Inflammatory macrophage (primary cell): ENCODE data around the gene ZP2.
A peak's percentile ranks its signal among the peaks of the same experiment; 100 is the strongest.
"Not testable (repeated sequence)": the region's sequence is repeated elsewhere in the genome, so short reads cannot be mapped to it uniquely, and the experiment has no call there.

Experiments
- DNase-seq, 2 donors: peaks; one replicate each; pipeline ENCODE4 v3.0.0-alpha.2; 2020 to 2022
- total RNA-seq, 18 experiments: gene quantifications; one replicate each; lab custom pipeline; 2026; ENCODE audit warnings: mixed read lengths in 6 of 18, inconsistent platforms in 2 of 18; lab: John Stamatoyannopoulos, UW

The ZP2 gene
- total RNA-seq, result 0 to 0.10 (median 0) reads per million in 18 experiments

DNA sequence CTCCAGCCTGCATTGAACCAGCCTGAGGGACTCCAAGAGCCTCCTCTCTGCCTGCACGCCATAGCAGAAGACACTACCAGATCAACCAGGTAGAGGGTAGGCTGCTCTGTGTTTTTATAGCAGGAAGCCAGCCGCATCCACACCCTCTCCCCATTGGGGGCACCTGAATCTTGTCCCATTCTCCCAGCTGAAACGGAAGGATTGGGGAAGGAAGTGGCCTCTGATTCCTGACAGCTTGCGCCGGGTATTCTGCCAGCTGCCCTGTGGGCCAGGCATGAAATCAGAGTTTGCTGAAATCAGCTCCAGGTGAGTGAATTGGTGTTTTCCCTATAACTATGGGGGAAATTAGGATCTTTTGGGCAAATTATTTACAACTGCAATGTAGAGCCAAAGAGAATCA lies at the start of gene ZP2:
Gene ZP2, minus strand, starts transcription at position 89 of the 400 bp plus-strand sequence. Its CDS starts 27 bp downstream, at position 62.
- DNase-seq, result no peak

- no peak for DNase-seq
Observed at GRCh38 chr16:21257284-21257683, 45.9 kb upstream of the ZP2 start.

- no peak for DNase-seq
Observed at GRCh38 chr16:21256636-21257035, 45.3 kb upstream of the ZP2 start.

DNA sequence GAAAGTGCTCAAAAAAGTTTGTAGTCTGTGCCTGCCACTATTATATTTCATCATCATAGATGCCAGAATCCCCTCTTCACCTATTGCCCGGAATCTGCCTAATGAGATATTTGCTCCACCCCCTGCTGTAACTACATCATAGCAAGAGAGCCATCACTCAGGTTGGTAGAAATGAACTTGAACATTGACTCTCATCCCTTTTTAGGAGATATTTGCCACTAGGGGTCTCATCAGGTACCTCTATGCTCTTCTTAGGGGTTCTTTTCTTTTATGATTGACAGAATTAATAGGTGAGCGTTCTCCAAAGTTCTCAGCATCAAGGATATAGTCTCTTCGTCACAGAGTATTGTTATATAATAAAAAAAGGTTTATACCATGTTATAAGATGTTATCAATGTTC lies 42.1 kb upstream of the ZP2 start:
- no peak for DNase-seq

- DNase-seq, result no peak
Observed at GRCh38 chr16:21250072-21250923, 38.9 kb upstream of the ZP2 start.

- DNase-seq, result not testable (repeated sequence)
Observed at GRCh38 chr16:21248179-21248578, 36.8 kb upstream of the ZP2 start.

GRCh38 chr16:21244518-21245215 lies 33.3 kb upstream of the ZP2 start:
- no peak for DNase-seq

GRCh38 chr16:21242756-21243155 lies 31.4 kb upstream of the ZP2 start:
- DNase-seq, result no peak

GRCh38 chr16:21239646-21240045 lies 28.3 kb upstream of the ZP2 start:
- DNase-seq, result no peak

DNA sequence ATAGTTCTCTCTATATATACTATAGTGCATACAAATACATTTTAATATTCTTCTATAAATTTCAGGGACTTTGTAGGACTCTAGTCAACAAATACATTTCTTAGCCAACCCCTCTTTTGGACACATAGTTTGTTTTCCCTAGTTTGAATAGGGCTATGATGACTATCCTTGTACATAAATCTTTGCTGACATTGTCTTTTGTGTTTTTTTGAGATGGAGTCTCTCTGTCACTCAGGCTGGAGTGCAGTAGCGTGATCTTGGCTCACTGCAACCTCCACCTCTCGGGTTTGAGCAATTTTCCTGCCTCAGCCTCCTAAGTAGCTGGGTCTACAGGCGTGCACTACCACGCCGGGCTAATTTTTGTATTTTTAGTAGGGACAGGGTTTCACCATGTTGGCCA lies 25.5 kb upstream of the ZP2 start:
- DNase-seq, result no peak

DNA sequence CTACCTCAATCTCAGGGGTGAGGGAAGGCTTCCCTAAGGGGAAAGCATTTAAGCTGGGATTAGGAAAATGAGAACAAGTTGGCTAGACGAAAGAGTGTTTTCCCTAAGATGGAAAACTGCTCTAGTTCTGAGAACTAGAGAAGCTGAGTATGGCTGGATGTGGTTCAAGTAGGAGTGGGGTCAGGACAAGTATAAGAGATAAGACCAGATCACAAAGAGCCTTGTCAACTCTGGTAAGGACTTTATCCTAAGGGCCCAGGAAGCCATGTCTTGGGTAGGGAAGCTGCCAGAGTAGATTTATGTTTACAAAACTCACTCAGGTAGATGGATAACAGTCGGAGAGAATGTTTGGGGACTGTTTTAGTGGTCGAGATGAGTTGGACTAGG lies 23.8 kb upstream of the ZP2 start:
- DNase-seq, result no peak

GRCh38 chr16:21233521-21234150 lies 22.3 kb upstream of the ZP2 start, which contains the start of gene ANKS4B:
Gene ANKS4B (plus strand): TSS chr16:21233699. CDS start chr16:21233738, 39 bp downstream.
- DNase-seq, result no peak

DNA sequence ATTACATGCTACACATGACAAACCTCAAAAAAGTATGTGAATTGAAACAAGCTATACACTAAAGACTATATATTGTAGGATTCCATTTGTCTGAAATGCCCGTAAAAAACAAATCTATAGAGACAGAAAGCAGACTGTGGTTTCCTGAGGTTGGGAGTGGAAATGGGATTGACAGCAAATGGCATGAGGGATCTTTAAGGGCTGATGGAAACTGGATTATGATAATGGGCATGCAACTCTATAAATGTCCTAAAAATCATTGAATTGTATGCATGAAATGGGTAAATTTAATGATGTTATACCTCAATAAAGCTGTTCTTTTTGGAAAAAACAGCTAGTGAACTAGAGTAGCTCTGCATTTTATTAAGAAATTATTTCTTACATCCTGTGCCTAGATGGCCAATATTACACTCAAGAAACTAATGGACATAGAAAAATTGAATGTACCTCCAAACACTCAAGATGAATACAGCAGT lies 21.7 kb upstream of the ZP2 start:
- DNase-seq, result no peak

DNA sequence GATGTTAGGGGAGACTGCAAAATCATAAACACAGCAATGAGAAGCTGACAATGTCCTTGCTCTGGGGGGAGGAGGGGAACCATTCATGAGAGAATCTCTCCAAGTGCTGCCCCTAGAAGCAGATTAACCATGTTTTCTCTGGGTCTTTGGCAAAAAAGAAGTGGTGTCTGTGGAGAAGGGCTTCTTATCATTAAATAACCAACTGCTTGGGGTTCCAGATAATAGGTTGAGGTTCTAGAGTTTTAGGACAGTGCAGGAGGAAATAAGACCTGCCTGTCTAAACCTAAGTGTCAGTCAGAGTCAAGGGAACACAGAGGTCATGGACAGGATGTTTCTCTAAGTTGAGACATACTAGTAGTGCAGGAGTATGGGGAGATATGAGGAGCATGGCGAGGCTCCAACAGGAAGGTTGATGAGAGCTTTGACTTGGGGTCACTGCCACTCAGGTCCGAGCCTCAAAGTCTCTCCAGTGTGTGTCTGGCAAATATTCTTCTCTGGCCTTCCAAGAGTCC lies 17.0 kb upstream of the ZP2 start:
- no peak for DNase-seq

DNA sequence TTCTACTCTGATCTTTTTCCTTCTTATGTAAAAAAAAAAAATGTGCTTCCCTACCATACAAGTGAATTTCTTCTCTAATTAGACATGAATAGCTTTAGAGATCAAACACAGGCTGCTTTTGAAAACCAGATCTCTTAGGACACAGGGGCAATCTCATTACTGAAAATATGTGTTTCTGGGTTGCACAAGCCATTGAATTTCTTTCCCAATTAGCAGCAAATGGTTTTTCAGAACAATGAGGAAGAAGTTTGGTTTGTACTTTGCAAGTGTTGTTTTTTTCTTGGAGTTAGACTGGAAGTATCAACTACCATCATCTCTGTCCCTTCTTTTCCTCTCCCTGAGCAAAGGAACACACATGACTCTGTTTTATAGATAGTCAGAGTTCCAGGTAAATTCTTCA lies 16.5 kb upstream of the ZP2 start:
- DNase-seq, result peak; percentile 30 to 67

- no peak for DNase-seq
Observed at GRCh38 chr16:21226749-21227148, 15.4 kb upstream of the ZP2 start.

DNA sequence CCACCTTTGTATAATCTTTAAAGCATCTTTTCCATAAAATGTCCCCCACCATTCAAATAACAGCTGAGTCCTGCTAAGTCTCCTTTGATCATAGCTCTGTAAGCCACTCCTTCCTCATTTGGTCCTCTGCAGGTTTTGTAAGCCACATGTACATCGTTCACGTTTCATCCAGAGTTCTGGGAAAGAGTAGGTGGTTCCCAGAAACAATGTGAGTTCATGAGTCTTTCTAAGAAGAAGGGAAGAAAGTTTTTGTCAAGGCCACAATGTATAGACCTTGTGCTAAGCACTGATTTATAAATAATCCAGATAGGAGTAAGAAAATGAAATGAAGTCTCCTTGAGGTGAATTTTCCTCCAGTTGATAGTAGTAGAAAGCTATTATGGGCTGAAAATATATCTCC lies 13.4 kb upstream of the ZP2 start:
- DNase-seq, result peak; percentile 44 to 67

GRCh38 chr16:21223787-21224186 lies 12.4 kb upstream of the ZP2 start:
- DNase-seq, result no peak

- DNase-seq, result no peak
Observed at GRCh38 chr16:21222495-21223337, 11.3 kb upstream of the ZP2 start.

DNA sequence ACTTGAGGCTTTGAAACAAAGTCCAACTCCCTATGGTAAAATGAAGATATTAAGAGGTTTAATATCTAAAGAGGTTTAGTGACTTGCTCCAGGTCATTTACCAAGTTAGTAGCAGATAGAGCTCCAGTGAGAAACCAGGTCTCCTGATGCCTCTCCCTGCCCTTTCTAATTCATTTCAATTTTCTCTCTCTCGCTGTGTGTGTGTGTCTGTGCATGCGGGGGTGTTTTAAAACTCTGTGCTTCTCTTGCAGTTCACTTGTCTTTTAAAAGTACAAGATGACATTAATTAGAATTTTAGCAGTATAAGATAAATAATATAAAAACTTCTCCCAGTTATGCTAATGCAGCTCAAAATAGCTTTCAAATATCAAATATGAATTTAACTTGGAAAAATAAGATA lies 8.2 kb upstream of the ZP2 start:
- no peak for DNase-seq

- peak in 1 of 2 donors; percentile 8 for DNase-seq
Observed at GRCh38 chr16:21218153-21218552, 6.8 kb upstream of the ZP2 start.

DNA sequence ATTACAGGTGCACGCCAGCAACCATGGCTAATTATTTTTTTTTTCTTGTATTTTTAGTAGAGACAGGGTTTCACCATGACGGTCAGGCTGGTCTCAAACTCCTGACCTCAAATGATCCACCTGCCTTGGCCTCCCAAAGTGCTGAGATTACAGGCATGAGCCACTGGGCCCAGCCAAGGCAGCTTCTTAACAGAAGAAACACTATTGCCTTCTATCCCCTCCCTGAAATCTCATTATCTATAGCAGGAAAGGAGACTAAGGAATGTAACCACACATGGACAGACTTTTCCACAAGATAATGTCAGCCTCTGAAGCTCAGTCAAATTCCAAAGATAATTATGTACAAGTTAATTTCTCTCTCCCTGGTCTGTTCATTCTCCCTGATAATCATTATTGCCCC lies 5.7 kb upstream of the ZP2 start:
- DNase-seq, result no peak
